ENCODE data around the gene SMIM32. TPM values are rescaled to one million over a fixed set of nuclear protein-coding genes. Genes with fewer than 3 reads are reported as not detected.

The SMIM32 gene
- total RNA-seq, 1 experiment from 2014 or later: 0.66 TPM

DNA sequence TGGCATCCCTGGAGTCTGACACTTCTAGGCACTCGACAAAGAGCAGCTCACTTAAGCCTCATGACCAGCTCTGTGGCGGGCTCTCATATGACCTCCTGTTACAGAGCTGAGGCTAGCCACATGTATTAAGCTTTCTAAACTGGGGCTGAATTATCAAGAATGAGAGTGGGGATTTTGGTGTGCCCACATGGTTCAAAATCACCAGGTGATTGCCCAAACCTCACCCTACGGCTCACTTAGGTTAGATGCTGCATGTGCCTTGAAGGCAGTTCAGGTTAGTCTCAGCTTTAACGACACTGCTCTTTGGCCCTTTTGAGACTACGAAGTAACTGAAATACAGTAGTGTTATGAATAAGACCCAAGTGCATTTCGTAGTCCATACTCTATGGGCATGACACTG, 39.4 kb upstream of the SMIM32 start:
- no peaks in the 10 kb centered on the region; the same call in 1 of the 2 replicates for H3K27me3 ChIP-seq (replicated peaks; ENCODE audit: control insufficient read depth, insufficient read depth, low read length)
- Mint-ChIP-seq H3K4me3 (ENCODE audit: unreplicated experiment) (no peak overlapping the region), H3K27ac (ENCODE audit: unreplicated experiment) (no peak overlapping the region), H3K9me3 (ENCODE audit: unreplicated experiment) (no peaks in the 10 kb centered on the region), H3K27me3 (ENCODE audit: insufficient read depth, unreplicated experiment) (peaks cover 10% of the 10 kb centered on the region), H3K4me1 (ENCODE audit: low read depth, unreplicated experiment) (no peaks in the 10 kb centered on the region), H3K36me3 (ENCODE audit: insufficient read depth, unreplicated experiment) (no peaks in the 10 kb centered on the region)
- POLR2A ChIA-PET: no interaction called here
- intact Hi-C loops (cut with micrococcal nuclease; ENCODE audit: unreplicated experiment): no loop called here
- DNase-seq: no peak
- no peaks in the 10 kb centered on the region for H3K4me1 ChIP-seq
- no peaks in the 10 kb centered on the region for H3K9me3 ChIP-seq
- no peaks in the 10 kb centered on the region for H3K36me3 ChIP-seq (ENCODE audit: control insufficient read depth, insufficient read depth, low read length)
- BruUV-seq (replicated peaks): no TSS peak
- CTCF ChIA-PET: no interaction called here
- no peak overlapping the region for H3K4me3 ChIP-seq (ENCODE audit: low read depth, low read length)
- TF ChIP-seq, protein P1, sequence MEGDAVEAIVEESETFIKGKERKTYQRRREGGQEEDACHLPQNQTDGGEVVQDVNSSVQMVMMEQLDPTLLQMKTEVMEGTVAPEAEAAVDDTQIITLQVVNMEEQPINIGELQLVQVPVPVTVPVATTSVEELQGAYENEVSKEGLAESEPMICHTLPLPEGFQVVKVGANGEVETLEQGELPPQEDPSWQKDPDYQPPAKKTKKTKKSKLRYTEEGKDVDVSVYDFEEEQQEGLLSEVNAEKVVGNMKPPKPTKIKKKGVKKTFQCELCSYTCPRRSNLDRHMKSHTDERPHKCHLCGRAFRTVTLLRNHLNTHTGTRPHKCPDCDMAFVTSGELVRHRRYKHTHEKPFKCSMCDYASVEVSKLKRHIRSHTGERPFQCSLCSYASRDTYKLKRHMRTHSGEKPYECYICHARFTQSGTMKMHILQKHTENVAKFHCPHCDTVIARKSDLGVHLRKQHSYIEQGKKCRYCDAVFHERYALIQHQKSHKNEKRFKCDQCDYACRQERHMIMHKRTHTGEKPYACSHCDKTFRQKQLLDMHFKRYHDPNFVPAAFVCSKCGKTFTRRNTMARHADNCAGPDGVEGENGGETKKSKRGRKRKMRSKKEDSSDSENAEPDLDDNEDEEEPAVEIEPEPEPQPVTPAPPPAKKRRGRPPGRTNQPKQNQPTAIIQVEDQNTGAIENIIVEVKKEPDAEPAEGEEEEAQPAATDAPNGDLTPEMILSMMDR (IDR thresholded peaks at IDR 0.05; ENCODE audit: insufficient read depth in 1 of 2, low read depth in 1 of 2, low read length in 1 of 2, severe bottlenecking in 1 of 2, unreplicated experiment in 1 of 2): no peak

DNA sequence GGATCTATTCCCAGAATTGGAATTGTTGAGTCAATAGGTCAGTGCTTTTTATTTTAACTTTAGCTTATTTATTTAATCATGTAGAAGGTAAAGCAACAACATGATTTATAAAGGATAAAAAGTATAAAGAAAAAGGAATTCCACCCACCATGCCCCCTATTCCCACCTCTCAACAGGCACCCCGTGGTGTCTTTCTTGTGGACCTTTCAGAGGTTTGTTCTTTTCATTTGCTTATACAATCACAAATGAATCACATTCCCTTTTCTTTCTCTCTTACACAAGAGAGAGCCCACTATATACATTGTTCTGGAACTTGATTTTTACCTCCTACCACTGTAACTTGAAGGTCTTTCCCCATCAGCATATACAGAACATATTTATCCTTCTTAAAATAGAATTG, 37.2 kb upstream of the SMIM32 start:
- no peak overlapping the region for H3K4me3 Mint-ChIP-seq (ENCODE audit: unreplicated experiment)
- peaks cover 13% of the 10 kb centered on the region for H3K27me3 Mint-ChIP-seq (ENCODE audit: insufficient read depth, unreplicated experiment)
- H3K9me3 Mint-ChIP-seq (ENCODE audit: unreplicated experiment): no peaks in the 10 kb centered on the region
- POLR2A ChIA-PET: interaction anchor here (0.5 kb wide), 1 partner anchor 179 kb away, joined by 3 read pairs; no protein-coding TSS in a partner anchor
- H3K36me3 ChIP-seq (ENCODE audit: control insufficient read depth, insufficient read depth, low read length): no peaks in the 10 kb centered on the region
- H3K4me1 Mint-ChIP-seq (ENCODE audit: low read depth, unreplicated experiment): no peaks in the 10 kb centered on the region
- CTCF ChIA-PET: no interaction called here
- no peak for DNase-seq
- no TSS peak for BruUV-seq (replicated peaks)
- H3K27ac Mint-ChIP-seq (ENCODE audit: unreplicated experiment): no peak overlapping the region
- TF ChIP-seq, protein P1 (IDR thresholded peaks at IDR 0.05; ENCODE audit: insufficient read depth in 1 of 2, low read depth in 1 of 2, low read length in 1 of 2, severe bottlenecking in 1 of 2, unreplicated experiment in 1 of 2): no peak
- no peaks in the 10 kb centered on the region for H3K4me1 ChIP-seq
- no peaks in the 10 kb centered on the region for H3K9me3 ChIP-seq
- intact Hi-C loops (cut with micrococcal nuclease; ENCODE audit: unreplicated experiment): no loop called here
- no peaks in the 10 kb centered on the region for H3K36me3 Mint-ChIP-seq (ENCODE audit: insufficient read depth, unreplicated experiment)
- H3K4me3 ChIP-seq (ENCODE audit: low read depth, low read length): no peak overlapping the region
- no peaks in the 10 kb centered on the region; the same call in 1 of the 2 replicates for H3K27me3 ChIP-seq (replicated peaks; ENCODE audit: control insufficient read depth, insufficient read depth, low read length)

DNA sequence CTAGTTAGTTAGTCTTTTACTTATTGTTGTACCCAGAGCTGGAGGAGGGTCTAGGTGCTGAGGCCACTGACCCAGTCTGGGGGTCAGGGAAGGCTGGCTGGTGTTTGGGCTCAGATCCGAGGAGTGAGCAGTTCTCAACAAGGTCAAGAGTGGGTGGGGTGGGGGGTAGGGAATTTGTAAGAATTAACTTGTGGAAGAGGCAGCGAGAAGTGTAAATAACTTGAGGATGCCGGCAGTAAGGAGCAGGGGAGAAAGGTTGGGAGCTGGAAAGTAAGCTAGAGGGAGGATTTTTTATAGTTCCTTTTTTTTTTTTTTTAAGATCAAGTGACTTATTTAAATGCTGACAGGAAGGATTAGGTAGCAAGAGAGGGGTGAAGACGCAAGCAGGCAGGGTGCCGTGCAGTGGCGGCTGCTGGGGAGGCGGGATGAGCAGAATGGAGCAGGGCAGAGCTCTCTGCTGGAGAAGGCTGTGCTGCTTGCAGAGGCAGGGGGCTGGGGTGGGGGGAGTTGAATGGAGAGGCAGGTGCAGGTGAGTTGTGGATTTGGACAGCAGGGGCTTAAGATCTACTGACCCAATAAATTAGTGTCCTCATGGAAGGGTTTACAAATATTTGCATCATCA, 35.3 kb upstream of the SMIM32 start:
- no peaks in the 10 kb centered on the region for H3K4me1 Mint-ChIP-seq (ENCODE audit: low read depth, unreplicated experiment)
- intact Hi-C loops (cut with micrococcal nuclease; ENCODE audit: unreplicated experiment): no loop called here
- BruUV-seq (replicated peaks): no TSS peak
- Histone ChIP-seq H3K4me1 (no peaks in the 10 kb centered on the region), H3K4me3 (ENCODE audit: low read depth, low read length) (no peak overlapping the region), H3K27me3 (replicated peaks; ENCODE audit: control insufficient read depth, insufficient read depth, low read length) (no peaks in the 10 kb centered on the region; the same call in 1 of the 2 replicates), H3K9me3 (no peaks in the 10 kb centered on the region), H3K36me3 (ENCODE audit: control insufficient read depth, insufficient read depth, low read length) (no peaks in the 10 kb centered on the region)
- ChIA-PET POLR2A (no interaction called here), CTCF (interaction anchor here (0.7 kb wide), 1 partner anchor 164 kb away, joined by 4 read pairs; no protein-coding TSS in a partner anchor)
- peaks cover 19% of the 10 kb centered on the region for H3K27me3 Mint-ChIP-seq (ENCODE audit: insufficient read depth, unreplicated experiment)
- H3K36me3 Mint-ChIP-seq (ENCODE audit: insufficient read depth, unreplicated experiment): no peaks in the 10 kb centered on the region
- TF ChIP-seq, protein P1 (IDR thresholded peaks at IDR 0.05; ENCODE audit: insufficient read depth in 1 of 2, low read depth in 1 of 2, low read length in 1 of 2, severe bottlenecking in 1 of 2, unreplicated experiment in 1 of 2): no peak
- DNase-seq: no peak
- H3K4me3 Mint-ChIP-seq (ENCODE audit: unreplicated experiment): no peak overlapping the region
- H3K27ac Mint-ChIP-seq (ENCODE audit: unreplicated experiment): no peak overlapping the region
- no peaks in the 10 kb centered on the region for H3K9me3 Mint-ChIP-seq (ENCODE audit: unreplicated experiment)

All from Caco-2 (cell line).